KBM-7 (cell line): ENCODE results near the gene TARS3.

Source experiments
- DNase-seq: peaks from one replicate; pipeline ENCODE4 v3.0.0-alpha.2; 2015
- in situ Hi-C: fragments of 300-500 bp; cut with MboI; formaldehyde crosslinking; loops from 2 replicates; pipeline ENCODE4 v1.14.3; 2020; ENCODE audit warnings: low sequenced_read_pairs, low pct_unique_long_range_greater_than_20kb, mixed read lengths

The TARS3 gene

GRCh38 chr15:101613130-101614000 is 110.9 kb downstream of the TARS3 start:
- DNase-seq = no peak
- in situ Hi-C loops = no loop called here

- in situ Hi-C loops = no loop called here
- DNase-seq = no peak
Observed at GRCh38 chr15:101612676-101613075, 111.6 kb downstream of the TARS3 start.

GRCh38 chr15:101611580-101612299 is 112.5 kb downstream of the TARS3 start:
- DNase-seq = no peak
- in situ Hi-C loops = no loop called here

- DNase-seq = no peak
- in situ Hi-C loops = no loop called here
Observed at GRCh38 chr15:101611007-101611406, 113.3 kb downstream of the TARS3 start.

GRCh38 chr15:101610611-101611000 is 113.7 kb downstream of the TARS3 start:
- no peak for DNase-seq
- in situ Hi-C loops = no loop called here

GRCh38 chr15:101609742-101610610 is 114.3 kb downstream of the TARS3 start:
- DNase-seq = no peak
- in situ Hi-C loops = no loop called here

- in situ Hi-C loops = no loop called here
- no peak for DNase-seq
Observed at GRCh38 chr15:101608201-101608600, 116.1 kb downstream of the TARS3 start.

- no peak for DNase-seq
- in situ Hi-C loops = no loop called here
Observed at GRCh38 chr15:101607108-101607507, 117.2 kb downstream of the TARS3 start.

GRCh38 chr15:101604124-101604874 is 120.0 kb downstream of the TARS3 start:
- no peak for DNase-seq
- in situ Hi-C loops = no loop called here
